ENCODE measurements around the gene SLC35E1. TPM values are rescaled to one million over a fixed set of nuclear protein-coding genes. Genes with fewer than 3 reads are reported as not detected.

SLC35E1 gene
- total and polyA plus RNA-seq, 2 experiments from 2014 or later, result 17.0 to 30.3 TPM

DNA sequence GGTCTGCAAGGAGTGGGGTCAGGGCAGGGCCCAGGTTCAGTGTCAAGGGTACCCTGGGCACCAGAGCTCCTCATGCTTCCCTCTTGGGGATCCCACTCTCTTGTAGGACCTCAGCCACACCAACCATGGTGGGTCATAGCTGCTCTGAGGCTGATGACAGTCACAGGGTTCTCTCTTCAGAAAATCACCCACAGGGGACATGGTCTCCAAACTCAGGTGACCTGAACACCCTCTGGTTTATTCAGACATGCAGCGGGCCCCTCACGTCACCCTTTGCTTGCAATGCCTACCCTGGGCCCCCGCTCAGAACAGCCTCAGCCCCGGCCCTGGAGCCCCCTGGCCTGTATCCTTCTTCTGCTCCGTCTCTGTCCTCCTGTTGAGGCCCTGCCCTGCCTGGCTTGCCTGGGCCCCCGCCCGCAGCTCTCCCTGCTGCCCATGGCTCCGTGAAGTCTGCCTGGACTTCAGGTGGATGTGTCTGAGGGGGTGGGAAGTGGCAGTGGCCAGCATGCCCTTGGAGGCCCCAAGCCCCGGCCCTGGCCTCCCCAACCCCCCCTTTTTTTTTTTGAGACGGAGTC, 50.4 kb downstream of the SLC35E1 start (continued):
- TF ChIP-seq, protein P1, sequence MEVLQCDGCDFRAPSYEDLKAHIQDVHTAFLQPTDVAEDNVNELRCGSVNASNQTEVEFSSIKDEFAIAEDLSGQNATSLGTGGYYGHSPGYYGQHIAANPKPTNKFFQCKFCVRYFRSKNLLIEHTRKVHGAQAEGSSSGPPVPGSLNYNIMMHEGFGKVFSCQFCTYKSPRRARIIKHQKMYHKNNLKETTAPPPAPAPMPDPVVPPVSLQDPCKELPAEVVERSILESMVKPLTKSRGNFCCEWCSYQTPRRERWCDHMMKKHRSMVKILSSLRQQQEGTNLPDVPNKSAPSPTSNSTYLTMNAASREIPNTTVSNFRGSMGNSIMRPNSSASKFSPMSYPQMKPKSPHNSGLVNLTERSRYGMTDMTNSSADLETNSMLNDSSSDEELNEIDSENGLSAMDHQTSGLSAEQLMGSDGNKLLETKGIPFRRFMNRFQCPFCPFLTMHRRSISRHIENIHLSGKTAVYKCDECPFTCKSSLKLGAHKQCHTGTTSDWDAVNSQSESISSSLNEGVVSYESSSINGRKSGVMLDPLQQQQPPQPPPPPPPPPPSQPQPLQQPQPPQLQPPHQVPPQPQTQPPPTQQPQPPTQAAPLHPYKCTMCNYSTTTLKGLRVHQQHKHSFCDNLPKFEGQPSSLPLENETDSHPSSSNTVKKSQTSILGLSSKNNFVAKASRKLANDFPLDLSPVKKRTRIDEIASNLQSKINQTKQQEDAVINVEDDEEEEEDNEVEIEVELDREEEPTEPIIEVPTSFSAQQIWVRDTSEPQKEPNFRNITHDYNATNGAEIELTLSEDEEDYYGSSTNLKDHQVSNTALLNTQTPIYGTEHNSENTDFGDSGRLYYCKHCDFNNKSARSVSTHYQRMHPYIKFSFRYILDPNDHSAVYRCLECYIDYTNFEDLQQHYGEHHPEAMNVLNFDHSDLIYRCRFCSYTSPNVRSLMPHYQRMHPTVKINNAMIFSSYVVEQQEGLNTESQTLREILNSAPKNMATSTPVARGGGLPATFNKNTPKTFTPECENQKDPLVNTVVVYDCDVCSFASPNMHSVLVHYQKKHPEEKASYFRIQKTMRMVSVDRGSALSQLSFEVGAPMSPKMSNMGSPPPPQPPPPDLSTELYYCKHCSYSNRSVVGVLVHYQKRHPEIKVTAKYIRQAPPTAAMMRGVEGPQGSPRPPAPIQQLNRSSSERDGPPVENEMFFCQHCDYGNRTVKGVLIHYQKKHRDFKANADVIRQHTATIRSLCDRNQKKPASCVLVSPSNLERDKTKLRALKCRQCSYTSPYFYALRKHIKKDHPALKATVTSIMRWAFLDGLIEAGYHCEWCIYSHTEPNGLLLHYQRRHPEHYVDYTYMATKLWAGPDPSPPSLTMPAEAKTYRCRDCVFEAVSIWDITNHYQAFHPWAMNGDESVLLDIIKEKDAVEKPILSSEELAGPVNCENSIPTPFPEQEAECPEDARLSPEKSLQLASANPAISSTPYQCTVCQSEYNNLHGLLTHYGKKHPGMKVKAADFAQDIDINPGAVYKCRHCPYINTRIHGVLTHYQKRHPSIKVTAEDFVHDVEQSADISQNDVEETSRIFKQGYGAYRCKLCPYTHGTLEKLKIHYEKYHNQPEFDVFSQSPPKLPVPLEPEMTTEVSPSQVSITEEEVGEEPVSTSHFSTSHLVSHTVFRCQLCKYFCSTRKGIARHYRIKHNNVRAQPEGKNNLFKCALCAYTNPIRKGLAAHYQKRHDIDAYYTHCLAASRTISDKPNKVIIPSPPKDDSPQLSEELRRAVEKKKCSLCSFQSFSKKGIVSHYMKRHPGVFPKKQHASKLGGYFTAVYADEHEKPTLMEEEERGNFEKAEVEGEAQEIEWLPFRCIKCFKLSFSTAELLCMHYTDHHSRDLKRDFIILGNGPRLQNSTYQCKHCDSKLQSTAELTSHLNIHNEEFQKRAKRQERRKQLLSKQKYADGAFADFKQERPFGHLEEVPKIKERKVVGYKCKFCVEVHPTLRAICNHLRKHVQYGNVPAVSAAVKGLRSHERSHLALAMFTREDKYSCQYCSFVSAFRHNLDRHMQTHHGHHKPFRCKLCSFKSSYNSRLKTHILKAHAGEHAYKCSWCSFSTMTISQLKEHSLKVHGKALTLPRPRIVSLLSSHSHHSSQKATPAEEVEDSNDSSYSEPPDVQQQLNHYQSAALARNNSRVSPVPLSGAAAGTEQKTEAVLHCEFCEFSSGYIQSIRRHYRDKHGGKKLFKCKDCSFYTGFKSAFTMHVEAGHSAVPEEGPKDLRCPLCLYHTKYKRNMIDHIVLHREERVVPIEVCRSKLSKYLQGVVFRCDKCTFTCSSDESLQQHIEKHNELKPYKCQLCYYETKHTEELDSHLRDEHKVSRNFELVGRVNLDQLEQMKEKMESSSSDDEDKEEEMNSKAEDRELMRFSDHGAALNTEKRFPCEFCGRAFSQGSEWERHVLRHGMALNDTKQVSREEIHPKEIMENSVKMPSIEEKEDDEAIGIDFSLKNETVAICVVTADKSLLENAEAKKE (CRISPR knock-in tag; IDR thresholded peaks at IDR 0.05), result no peak
- no peak for TF ChIP-seq CREB1 (CRISPR knock-in tag; IDR thresholded peaks at IDR 0.05; ENCODE audit: low read depth)
- no peak for TF ChIP-seq JUNB (IDR thresholded peaks at IDR 0.05; ENCODE audit: unreplicated experiment)
- no peak for TF ChIP-seq CTCF (conservative IDR thresholded peaks at IDR 0.05; ENCODE audit: low read depth in 2 of 2)
- TF ChIP-seq EZH2phosphoT487 (IDR thresholded peaks at IDR 0.05; ENCODE audit: unreplicated experiment), result no peak
- TF ChIP-seq, protein P2, sequence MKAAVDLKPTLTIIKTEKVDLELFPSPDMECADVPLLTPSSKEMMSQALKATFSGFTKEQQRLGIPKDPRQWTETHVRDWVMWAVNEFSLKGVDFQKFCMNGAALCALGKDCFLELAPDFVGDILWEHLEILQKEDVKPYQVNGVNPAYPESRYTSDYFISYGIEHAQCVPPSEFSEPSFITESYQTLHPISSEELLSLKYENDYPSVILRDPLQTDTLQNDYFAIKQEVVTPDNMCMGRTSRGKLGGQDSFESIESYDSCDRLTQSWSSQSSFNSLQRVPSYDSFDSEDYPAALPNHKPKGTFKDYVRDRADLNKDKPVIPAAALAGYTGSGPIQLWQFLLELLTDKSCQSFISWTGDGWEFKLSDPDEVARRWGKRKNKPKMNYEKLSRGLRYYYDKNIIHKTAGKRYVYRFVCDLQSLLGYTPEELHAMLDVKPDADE (IDR thresholded peaks at IDR 0.05), result no peak
- no peak for TF ChIP-seq POLR2AphosphoS5 (IDR thresholded peaks at IDR 0.05; ENCODE audit: low read depth)
- no peak for TF ChIP-seq ZNF331 (CRISPR knock-in tag; IDR thresholded peaks at IDR 0.05; ENCODE audit: low read depth)
- TF ChIP-seq EZH2 (IDR thresholded peaks at IDR 0.05; ENCODE audit: low read depth, unreplicated experiment), result no peak
- no peak for TF ChIP-seq NANOG (IDR thresholded peaks at IDR 0.05; ENCODE audit: borderline replicate concordance)
